Left lobe of liver (tissue), 2 donors: ENCODE measurements around the gene PROX2. TPM values are rescaled to one million over a fixed set of nuclear protein-coding genes. Genes with fewer than 3 reads are reported as not detected.
A peak's percentile ranks its signal among the peaks of the same experiment; 100 is the strongest.

Experiments used
- ATAC-seq: fragments of 200-7000 bp; cut with Tn5 transposase; one replicate; pipeline ENCODE4 v1.9.1; 2020; ENCODE audit warnings: mild to moderate bottlenecking, moderate library complexity
- DNase-seq: peaks from one replicate; pipeline ENCODE4 v3.0.0-alpha.2; 2020; ENCODE audit warnings: low spot score
- total RNA-seq: library from RNA; stranded (reverse); gene quantifications from one replicate; pipeline ENCODE4 v1.2.1, GENCODE V29; 2021
- donor health status: DM: no; HTN: no; CAD: no; lungs with moderate emphysema.
- donor health status: DM: no; HTN: yes; CAD: no.

PROX2 gene
- total RNA-seq, 1 donor from 2014 or later = not detected

- DNase-seq (peak; percentile 88), ATAC-seq (peak; percentile 96)
Measured at GRCh38 chr14:74881431-74882102, 5.6 kb upstream of the PROX2 start, which contains the start of gene DLST. Gene DLST, plus strand, starts transcription at chr14:74881916. Its CDS starts 38 bp downstream, at chr14:74881954.

DNA sequence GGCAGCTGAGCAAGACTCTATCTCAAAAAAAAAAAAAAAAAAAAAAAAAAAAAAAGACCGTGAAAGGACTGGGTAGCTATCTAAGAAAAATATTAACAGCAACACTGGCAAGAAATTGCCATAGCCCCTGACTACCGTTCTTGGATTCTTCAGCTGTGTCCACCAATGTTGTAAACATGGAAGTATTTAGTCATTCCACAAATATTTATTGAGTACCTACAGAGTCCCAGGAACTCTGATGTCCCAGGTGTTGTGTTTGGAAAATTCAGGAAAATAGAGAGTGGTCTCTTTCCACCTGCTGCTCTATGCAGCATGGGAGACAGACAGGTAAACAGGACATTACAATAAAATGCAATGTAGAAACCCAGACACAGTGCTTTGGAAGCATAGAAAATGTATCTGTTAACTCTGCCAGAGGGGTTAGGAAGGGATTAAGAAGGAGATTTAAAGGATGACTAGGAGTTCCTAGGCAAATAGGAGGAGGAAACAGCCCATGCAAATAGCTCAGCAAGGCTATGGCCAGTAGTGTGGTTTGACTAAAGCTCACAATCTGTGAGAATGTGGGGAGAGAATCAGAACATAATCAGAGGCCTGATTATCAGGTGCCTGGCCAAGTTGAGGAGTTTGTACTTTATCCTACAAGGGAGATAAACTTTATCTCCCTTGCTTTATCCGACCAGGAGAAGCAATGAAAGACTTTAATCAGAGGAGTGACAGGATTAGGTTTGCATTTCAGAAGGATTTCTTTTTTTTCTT, 3.7 kb upstream of the PROX2 start:
- no peak for DNase-seq
- no peak for ATAC-seq

DNA sequence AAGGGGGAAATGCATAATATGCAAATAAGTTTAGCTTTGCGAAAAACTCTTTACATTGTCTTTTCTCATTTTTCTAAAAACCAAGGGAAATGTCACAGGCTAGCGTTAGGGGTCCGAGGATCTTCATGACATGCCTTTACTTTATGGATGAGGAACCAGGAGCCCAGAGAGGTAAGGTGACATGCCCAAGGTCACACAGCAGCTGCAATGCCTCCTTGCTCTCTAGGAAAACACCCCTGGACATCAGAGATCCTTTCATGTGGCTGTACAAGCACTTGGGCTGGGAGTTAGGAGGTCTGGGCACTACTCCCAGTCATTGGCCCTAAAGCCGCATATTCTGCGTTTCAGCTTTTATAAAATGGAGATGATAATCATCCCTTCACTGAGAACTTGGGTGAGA, 741 bp downstream of the PROX2 start:
- DNase-seq (no peak), ATAC-seq (no peak)

DNA sequence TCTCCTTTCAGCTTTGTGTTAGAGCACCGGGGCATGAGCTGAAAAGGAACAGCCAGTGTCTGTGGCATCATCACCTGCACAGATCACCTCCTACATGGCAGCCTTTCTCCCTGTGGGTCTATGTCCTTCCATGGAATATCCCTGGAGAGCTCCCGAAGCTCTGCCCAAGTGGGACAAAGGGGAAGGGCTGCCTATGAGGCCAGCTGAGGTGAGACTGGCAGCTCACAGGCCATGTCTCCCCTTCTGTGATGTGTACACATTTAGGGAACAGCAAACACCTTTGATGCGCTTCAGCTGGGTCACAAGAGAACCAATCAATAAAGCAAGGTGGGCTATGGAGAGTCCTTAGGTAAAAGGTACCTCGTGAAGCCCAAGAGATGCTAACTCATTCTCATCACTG, 4.1 kb downstream of the PROX2 start:
- peak; percentile 62 for ATAC-seq
- no peak for DNase-seq

DNA sequence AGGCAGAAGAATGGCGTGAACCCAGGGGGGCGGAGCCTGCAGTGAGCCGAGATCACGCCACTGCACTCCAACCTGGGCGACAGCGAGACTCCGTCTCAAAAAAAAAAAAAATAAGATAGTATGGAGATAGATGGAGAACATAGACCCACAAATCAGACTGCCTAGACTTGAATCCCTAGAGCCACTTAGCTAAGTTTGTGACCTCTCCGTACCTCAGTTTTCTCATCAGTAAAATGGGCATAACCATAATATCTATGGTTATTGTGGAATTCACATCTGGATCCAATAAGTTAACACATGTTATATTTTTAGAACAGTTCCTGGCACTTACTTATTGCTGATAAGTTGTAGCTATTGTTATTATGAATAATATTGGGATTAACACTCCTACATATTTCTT, 7.2 kb downstream of the PROX2 start:
- no peak for DNase-seq
- ATAC-seq = no peak

DNA sequence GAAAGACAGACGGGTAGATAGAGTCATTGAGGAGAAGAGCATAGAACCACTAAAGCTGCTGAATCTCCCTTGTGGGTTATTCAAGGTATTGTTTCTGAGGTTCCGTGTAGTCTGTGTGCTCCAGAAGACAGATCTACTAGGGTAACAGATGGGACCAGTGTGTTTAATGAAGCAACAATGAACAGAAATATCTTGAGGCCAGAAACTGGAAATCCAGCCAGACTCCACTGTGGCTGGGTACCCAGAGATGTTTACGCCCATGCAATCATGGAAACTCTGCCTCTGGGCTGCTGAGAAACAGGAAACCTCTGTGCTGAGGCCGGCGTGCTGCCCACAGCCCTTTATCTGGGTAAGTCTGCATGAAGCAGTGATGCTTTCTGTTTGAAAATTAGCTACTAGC, 8.3 kb downstream of the PROX2 start:
- ATAC-seq = no peak
- no peak for DNase-seq

DNA sequence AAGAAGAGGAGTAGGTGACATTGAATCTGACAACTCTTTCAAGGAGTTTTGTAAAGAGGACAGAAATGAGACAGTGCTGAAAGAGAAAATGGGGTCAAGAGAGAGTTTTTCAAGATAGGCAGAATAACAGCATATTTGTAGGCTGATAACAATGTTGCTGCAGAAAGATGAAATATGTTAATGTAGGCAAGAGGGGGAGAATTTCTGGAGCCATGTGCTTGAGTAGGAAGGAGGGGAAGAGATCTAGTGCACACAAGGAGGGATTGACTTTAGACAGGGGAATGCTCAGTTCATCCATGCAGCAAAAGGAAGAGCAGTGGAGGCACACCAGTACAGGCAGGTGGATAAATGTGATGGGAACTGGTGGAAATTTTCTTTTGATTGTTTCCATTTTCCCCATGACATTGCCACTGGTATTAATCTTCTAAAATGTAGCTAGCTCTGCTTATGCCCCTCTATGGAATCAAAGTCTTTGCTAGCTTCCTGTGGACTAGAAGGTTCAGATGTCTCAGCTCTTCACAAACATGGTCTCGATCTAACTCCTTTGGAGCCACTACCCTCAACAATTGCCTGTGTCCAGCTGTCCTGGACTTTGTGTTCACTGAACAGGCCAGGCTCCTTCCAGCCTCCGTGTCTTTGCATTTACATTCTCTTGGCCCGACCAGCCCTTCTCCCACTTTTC, 9.1 kb downstream of the PROX2 start:
- no peak for ATAC-seq
- no peak for DNase-seq

DNA sequence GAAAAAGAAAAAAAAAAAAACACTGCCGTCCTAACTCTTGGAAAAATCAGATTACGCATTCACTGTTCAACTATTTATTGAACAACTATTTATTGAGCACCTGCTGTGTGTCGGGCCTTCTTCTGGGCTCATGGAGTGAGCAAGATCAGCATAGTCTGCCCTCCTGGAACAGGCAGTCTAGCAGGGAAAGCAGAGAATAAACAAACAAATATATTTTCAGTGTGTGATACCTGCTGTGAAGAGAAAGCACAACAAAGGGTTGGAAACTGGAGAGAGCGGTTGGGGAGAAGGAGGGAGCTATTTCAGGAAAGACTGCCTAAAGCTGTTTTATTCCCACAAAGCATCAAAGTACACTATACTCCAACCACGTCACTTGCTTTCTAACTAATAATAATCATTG, 10.8 kb downstream of the PROX2 start:
- ATAC-seq = no peak
- no peak for DNase-seq

GRCh38 chr14:74864198-74864597, 11.7 kb downstream of the PROX2 start:
- ATAC-seq (no peak), DNase-seq (no peak)

GRCh38 chr14:74863274-74863673, 12.7 kb downstream of the PROX2 start:
- no peak for DNase-seq
- no peak for ATAC-seq

DNA sequence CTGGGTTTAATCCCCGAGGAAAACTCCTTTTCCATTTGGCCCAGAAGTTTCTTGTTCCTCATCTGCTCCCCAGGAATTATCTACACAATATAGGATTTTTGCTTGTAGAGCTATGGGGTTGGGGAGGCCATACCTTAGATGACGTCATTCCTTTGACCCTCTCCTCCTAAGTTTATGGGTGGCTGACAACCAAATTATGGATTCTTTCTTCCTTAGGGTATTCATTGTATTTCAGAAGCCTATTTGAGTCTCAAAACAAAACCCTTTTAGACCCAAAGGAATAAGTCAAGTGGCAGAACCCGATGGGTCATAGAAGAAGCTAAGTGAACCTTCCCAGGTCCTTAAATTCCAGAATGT, 14.2 kb downstream of the PROX2 start:
- DNase-seq (no peak), ATAC-seq (no peak)

- DNase-seq (peak; percentile 84), ATAC-seq (peak; percentile 89)
Measured at GRCh38 chr14:74860899-74861733, 14.8 kb downstream of the PROX2 start.

DNA sequence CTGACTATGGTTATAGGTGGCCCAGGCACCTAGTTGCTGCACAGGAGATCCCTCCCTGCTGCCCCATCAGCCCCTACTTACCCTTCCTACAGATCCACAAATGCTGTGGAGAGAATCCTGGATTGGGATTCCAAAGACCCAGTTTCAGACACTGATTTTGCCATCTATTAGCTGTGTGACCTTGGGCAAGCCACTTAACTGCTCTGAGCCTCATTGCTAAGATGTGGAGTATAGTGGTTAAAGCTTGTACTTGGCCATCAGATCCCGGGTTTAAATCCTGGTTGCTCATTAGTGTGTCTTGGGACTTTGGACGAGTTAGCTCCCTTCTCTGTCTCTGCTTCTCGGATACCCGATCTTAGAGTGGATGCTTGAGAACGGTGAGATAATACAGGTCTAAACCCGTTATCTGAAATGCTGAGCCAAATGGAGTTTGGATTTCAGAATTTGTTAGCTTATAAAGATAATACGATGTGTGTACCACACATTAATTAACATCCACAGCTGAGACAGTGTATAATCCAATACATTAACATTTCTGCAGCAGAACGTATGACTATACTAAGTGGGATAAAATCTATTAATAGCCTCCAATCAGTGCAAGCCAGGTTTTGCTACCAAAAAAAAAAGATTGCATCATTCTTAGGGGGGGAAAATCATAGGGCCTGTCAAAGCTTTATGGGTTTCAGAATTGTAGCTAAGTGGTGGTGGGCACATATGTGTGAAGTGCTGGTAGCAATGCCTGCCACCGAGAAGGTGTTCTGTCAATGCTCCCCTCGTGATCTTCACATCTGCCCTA, 16.0 kb downstream of the PROX2 start:
- DNase-seq (no peak), ATAC-seq (no peak)

GRCh38 chr14:74858022-74858421, 17.9 kb downstream of the PROX2 start:
- DNase-seq (no peak), ATAC-seq (no peak)

GRCh38 chr14:74856366-74856765, 19.6 kb downstream of the PROX2 start:
- DNase-seq (no peak), ATAC-seq (peak; percentile 73)

DNA sequence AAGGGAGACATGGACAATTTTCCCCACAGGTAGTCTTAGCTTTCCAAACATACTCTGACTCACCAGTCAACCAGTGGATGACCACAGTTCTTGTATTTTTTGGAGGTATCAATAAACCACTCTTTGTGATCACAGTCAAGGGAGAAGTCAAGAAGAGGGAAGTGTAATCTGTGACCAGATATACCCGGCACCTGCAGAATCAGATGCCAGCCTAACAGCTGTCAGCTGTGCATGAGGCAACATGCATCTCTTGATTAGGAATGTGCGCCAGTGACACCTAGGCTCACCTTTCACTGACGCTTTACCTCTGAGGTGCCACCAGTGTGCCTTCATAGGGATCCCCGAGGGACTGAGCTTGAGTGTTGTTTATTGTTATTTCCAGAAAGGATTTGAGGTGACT, 20.0 kb downstream of the PROX2 start:
- DNase-seq (no peak), ATAC-seq (peak; percentile 6)

DNA sequence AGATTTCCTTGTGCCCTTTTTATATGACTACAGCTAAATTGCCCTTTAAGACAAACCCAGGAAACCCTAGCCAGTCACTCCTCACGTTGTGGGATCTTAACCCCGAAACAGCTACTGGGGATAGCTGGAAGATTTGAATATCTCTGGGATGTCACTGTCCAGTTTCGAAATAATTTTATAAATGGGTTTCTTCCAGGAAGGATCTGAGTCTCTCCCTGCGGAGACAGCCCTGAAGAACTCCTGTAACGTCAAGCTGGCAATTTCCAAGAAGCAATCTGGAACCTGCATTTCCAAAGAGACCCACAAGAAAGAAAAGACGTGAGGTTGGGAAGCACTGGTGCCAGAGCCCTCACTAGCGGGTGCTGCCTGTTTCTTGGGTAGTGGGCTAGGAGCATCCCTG, 20.9 kb downstream of the PROX2 start:
- ATAC-seq = no peak
- DNase-seq = no peak

- ATAC-seq (no peak), DNase-seq (no peak)
Measured at GRCh38 chr14:74853581-74853980, 22.4 kb downstream of the PROX2 start.

DNA sequence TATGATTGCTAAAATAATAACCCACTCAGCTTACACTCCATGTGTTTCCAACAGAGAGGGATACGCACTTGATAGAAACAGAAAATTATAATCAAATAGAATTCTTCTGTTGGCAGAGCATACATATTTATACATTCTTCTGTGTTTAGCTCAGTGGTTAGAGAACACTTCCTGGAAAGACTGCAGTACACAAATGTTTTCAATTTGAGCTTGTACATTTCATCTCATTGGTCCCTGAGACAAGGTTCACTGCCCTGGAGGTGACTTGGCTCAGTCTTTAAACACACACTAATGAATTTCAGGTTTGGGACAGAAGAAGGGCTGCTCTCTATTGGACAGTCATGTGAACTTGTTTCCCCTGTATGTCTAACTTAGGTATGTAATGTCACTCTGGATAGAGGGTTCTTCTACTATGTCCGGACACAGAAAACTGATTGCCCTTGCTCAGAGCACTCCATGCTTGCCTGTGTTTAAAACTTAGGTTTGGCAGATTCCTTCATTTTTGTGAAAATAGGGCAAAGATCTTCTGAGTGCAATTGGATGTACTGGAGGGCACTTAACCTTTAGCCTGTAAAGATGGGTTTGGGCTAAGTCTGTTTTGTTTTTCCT, 22.9 kb downstream of the PROX2 start:
- peak; percentile 69 for ATAC-seq

DNA sequence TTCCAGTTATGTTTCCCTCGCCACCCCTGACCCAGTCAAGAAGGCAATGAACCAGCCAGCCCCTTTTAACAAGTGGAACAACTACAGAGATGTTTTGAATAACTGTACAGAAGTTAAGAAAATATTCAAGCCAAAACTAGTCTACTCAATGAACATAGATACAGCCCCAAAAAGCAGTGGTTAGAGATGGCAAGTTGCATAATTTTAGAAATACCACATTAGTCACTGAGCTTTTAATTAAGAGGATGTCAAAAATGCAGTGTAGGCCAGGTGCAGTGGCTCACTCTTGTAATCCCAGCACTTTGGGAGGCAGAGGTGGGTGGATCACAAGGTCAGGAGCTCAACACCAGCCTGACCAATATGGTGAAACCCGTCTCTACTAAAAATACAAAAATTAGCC, 27.2 kb downstream of the PROX2 start:
- ATAC-seq (no peak), DNase-seq (no peak)

More for the DNA sequence above, 22.9 kb downstream of the PROX2 start:
- no peak for DNase-seq
